Activated CD4-positive, alpha-beta T cell treated with anti-CD3 and anti-CD28 coated beads for 48 hours (primary cell): ENCODE data around the gene DNAJC1.
"Not testable (repeated sequence)": the region's sequence is repeated elsewhere in the genome, so short reads cannot be mapped to it uniquely, and the experiment has no call there.

Experiments used
- DNase-seq: peaks from one replicate; pipeline ENCODE4 v3.0.0-alpha.2; 2020

Gene DNAJC1

DNA sequence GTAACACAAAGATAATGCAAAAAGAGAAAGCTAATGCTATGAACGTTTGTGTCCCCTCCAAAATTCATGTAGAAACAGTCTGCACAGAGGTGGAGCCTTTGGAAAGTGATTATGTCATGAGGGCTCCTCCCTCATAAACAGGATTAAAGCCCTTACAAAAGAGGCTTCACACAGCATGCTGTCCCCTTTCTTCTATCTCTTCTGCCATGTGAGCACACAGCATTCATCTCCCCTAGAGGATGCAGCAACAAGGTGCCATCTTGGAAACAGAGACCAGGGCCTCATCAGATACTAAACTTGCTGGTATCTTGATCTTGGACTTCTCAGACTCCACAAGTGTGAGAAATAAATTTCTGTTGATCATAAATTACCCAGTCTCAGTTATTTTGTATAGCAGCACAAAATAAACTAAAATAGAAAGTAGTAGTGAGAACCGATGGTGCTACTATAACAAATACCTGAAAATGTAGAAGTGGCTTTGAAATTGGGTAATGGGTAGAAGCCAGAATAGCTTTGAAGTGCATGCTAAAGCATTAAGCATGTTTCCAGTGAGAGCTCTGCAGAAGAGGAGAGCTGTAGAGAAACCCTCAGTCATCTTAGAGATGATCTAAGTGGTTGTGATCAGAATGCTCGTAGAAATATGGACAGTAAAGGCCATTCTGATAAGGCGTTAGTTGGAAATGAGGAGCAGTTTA lies 108.7 kb downstream of the DNAJC1 start:
- DNase-seq = no peak

DNA sequence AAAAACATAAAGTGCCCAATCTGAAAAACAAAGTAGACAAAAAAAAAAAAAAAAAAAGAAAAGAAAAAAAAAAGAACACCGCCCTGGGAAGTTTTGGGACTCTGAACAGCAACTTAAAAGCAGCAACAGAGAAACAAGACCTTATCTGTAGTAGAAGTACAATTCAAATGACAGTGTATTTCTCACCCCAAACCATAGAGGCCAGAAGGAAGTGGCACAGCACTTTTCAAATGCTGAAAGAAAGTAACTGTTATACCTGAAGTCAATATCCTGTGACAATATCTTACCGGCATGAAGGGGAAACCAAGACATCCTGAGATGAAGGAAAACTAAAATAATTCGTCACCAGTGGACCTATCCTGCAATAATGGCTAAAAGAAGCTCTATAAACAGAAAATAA lies 112.1 kb downstream of the DNAJC1 start:
- no peak for DNase-seq

DNA sequence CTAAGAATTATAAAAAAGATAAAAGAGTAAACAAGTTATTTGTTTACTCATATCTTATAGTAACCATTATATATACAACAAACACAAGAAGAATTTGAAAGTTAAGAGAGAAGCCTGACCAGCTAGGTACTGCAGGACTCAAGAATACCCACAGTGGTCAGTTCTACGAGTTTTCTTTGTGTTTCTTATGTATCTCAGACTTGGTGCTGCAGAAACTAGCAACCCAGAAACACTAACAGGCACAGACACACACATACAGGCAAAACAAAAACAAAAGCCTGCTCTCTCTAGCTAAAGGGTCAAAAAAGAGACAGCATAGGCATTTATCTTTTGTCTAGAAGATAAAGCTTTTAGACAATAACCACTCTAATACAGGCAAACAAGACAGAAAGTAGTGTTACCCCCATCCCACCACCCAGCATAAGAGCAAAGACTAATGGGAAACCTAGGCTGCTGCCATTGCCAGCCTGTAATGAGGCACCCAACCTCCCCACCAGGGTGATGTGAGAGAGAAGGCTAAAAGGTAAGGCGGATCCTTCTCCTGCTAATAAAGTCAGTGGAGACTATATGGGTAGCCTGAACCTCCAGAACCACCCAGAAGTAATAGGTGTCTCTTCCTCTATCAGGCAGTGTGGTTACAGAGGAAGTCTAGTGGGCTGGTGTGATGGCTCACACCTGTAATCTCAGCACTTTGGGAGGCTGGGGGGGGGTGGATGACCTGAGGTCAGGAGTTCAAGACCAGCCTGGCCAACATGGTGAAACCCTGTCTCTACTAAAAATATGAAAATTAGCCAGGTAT lies 113.9 kb downstream of the DNAJC1 start:
- no peak for DNase-seq

- DNase-seq = no peak
Observed at GRCh38 chr10:21888959-21889358, 114.6 kb downstream of the DNAJC1 start.

DNA sequence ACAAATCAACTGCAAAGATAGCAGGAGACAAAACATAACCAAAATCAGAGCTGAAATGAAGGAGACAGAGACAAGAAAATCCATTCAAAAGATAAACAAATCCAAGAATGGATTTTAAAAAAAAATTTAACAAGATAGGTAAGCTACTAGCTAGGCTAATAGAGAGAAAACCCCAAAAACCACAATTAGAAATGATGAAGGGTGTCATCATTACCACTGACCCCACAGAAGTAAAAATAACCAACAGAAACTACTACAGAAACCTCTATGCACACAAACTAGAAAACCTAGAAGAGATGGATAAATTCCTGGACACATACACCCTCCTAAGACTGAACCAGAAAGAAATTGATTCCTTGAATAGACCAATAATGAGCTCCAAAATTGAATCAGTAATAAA lies 117.6 kb downstream of the DNAJC1 start:
- DNase-seq = no peak

DNA sequence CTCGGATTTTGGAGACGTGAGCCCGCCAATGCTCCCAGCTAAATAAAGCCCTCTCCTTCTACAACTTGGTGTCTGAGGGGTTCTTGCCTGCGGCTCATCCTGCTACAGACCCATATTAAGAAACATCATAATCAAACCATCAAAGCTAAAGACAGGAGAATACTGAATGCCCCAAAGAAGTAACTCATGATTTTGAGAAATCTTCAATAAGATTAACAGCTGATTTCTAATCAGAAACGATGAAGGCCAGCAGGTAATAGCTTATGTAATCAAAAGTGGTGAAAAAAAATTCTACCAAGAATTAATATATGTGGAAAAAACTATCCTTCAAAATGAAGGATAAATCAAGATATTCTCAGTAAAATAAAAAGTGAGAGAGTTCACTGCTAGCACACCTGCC lies 130.3 kb downstream of the DNAJC1 start:
- DNase-seq = no peak

GRCh38 chr10:21872771-21873170 lies 130.8 kb downstream of the DNAJC1 start:
- DNase-seq = not testable (repeated sequence)

- no peak for DNase-seq
Observed at GRCh38 chr10:21870849-21871248, 132.7 kb downstream of the DNAJC1 start.

DNA sequence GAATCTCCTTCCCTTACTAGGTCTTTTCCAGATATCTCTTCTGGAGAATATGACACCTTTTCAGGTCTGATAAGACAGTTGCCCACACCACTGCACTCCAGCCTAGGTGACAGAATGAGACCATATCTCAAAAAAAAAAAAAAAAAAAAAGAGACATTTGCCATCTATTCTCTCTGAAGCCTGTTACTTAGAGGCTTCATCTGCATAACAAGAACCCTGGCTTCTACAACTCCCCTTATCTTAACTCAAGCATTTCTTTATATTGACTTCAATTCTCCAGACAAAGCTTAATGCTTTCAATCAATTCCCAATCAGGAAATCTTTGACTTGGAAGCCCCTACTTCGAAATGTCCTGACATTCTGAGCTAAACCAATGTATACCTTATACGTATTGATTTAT lies 134.4 kb downstream of the DNAJC1 start:
- not testable (repeated sequence) for DNase-seq

- DNase-seq = no peak
Observed at GRCh38 chr10:21860718-21861117, 142.8 kb downstream of the DNAJC1 start.

- DNase-seq = no peak
Observed at GRCh38 chr10:21858455-21858854, 145.1 kb downstream of the DNAJC1 start.

- DNase-seq = no peak
Observed at GRCh38 chr10:21849607-21850006, 153.9 kb downstream of the DNAJC1 start.

DNA sequence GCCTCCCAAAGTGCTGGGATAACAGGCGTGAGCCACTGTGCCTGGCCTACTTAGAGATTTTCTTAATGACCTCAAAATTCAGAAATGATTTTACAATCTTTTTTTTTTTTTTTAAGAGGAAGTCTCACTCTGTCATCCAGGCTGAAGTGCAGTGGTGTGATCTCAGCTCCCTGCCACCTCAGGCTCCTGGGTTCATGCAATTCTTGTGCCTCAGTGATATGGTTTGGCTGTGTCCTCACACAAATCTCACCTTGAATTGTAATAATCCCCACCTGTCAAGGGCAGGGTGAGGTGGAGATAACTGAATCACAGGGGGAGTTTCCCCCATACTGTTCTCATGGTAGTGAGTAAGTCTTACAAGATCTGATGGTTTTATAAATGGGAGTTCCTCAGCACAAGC lies 159.9 kb downstream of the DNAJC1 start:
- DNase-seq = no peak

DNA sequence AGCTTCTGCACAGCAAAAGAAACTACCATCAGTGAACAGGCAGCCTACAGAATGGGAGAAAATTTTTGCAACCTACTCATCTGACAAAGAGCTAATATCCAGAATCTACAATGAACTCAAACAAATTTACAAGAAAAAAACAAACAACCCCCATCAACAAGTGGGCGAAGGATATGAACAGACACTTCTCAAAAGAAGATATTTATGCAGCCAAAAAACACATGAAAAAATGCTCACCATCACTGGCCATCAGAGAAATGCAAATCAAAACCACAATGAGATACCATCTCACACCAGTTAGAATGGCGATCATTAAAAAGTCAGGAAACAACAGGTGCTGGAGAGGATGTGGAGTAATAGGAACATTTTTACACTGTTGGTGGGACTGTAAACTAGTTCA lies 162.3 kb downstream of the DNAJC1 start:
- DNase-seq = not testable (repeated sequence)

DNA sequence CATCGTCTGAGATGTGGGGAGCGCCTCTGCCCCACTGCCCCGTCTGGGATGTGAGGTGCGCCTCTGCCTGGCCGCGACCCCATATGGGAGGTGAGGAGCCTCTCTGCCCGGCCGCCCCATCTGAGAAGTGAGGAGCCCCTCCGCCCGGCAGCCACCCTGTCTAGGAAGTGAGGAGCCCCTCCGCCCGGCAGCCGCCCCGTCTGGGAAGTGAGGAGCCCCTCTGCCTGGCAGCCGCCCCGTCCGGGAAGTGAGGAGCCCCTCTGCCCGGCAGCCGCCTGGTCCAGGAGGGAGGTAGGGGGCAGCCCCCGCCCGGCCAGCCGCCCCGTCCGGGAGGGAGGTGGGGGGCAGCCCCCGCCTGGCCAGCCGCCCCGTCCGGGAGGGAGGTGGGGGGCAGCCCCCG lies 166.0 kb downstream of the DNAJC1 start:
- not testable (repeated sequence) for DNase-seq

- not testable (repeated sequence) for DNase-seq
Observed at GRCh38 chr10:21834574-21834973, 169.0 kb downstream of the DNAJC1 start.

- DNase-seq = no peak
Observed at GRCh38 chr10:21832821-21833130, 170.8 kb downstream of the DNAJC1 start.

DNA sequence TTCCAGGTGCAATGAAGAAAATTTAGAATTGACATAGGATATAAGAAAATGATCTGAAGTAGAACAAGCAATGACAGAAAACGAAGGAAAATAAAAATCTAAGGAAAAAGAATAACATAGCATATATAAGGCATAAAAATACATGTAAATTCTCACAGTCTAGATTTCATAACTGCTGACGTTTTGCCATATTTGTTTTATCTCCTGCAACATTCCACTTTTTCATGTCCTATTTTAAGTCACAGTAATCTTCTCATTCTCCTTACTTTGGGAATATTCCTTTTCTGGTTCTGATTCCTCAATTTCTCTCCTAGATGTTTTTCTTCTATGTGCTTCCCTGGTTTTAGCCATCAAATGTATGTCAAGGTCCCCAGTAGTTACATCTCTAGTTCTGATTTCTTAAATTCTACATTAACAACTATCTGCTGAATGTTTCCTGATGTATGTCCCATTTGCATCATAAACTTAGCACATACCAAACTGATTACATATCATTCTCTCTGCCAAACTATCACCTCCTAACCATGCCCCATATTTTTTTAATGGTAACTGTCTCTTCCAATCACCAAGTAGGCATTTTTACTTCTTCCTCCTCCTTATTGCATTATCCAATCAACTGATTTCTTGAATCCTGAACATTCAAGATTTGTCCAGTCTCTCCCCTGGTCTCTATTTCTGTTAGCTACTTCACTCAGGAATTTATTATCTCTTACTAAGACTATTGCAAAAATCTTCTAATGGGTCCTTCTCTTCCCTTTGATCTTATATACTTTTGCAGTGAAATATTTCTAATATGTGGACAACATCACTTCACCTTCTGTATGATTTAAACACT lies 171.3 kb downstream of the DNAJC1 start:
- DNase-seq = no peak

DNA sequence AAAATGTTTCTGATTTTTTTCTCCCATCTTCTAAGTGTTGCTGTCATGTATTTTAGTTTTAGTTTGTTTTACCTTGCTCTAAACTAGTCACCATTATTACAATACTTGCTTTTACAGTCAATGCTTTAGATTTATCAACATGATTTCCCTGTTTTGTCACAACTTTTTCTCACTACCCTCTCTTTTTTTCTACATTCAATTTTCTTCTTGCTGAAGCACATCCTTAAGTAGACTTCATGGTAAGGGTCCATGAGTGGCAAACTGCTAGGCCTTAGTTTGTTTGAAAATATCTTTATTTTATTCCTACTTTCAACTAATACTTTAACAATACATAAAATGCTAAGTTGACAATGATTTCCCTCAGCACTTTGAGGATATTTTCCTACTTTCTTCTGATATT lies 173.5 kb downstream of the DNAJC1 start:
- no peak for DNase-seq

- no peak for DNase-seq
Observed at GRCh38 chr10:21827308-21827707, 176.2 kb downstream of the DNAJC1 start.

DNA sequence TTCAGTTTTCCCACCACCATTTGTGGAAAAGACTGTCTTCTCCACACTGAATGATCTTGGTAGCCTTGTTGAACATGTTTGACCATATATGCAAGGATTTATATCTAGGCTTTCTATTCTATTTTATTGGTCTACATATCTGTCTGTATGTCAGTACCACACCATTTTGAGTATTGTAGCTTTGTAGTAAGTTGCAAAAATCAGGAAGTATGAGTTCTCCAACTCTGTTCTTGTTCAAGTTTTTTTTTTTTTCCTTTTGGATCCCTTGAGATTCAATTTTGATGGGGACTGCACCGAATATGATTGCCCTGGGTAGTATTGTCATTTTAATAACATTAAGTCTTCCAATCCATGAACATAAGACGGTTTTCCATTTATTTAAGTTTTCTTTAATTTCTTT lies 176.8 kb downstream of the DNAJC1 start:
- DNase-seq = no peak

DNA sequence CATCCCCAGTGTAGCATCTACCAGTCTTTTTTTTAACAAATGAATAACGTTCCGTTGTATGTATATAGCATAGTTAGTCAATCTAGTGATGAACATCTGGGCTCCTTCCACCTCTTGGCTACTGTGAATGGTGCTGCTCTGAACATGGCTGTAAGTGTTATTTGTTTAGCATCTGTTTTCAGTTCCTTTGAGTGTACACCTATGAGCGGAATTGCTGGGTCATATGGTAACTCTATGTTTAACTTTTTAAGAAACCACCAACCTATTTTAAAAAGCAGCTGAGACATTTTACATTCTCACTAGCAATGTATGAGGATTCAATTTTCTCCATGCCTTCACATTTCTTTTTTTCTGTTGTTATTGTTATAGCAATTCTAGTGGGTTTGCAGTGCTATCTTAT lies 178.2 kb downstream of the DNAJC1 start:
- DNase-seq = no peak

GRCh38 chr10:21824409-21824808 lies 179.1 kb downstream of the DNAJC1 start:
- no peak for DNase-seq

GRCh38 chr10:21823617-21824016 lies 179.9 kb downstream of the DNAJC1 start:
- no peak for DNase-seq
